HG03025 (cell line): Measurements from ENCODE around the gene ZNF81.
"Not testable (repeated sequence)": the region's sequence is repeated elsewhere in the genome, so short reads cannot be mapped to it uniquely, and the experiment has no call there.

ENCODE experiments used
- ATAC-seq: cut with Tn5 transposase; IDR thresholded peaks from one replicate; pipeline ENCODE4 v1.9.1; 2021; ENCODE audit warnings: mild to moderate bottlenecking, moderate library complexity; ENCODE audit not compliant: unreplicated experiment, low FRiP score

Gene ZNF81

GRCh38 chrX:47918274-47918673, 81.6 kb downstream of the ZNF81 start:
- no peak for ATAC-seq

GRCh38 chrX:47927212-47927611, 90.5 kb downstream of the ZNF81 start:
- no peak for ATAC-seq

- ATAC-seq = not testable (repeated sequence)
Observed at GRCh38 chrX:47931970-47932369, 95.3 kb downstream of the ZNF81 start.

- ATAC-seq = no peak
Observed at GRCh38 chrX:47933946-47934345, 97.2 kb downstream of the ZNF81 start.

- no peak for ATAC-seq
Observed at GRCh38 chrX:47936224-47936939, 99.7 kb downstream of the ZNF81 start.

GRCh38 chrX:47936940-47937317, 100.2 kb downstream of the ZNF81 start:
- no peak for ATAC-seq

- no peak for ATAC-seq
Observed at GRCh38 chrX:47940448-47940847, 103.7 kb downstream of the ZNF81 start.

GRCh38 chrX:47941423-47941822, 104.7 kb downstream of the ZNF81 start:
- ATAC-seq = no peak

- not testable (repeated sequence) for ATAC-seq
Observed at GRCh38 chrX:47955295-47955694, 118.6 kb downstream of the ZNF81 start.

GRCh38 chrX:47956016-47956415, 119.3 kb downstream of the ZNF81 start:
- ATAC-seq = no peak

GRCh38 chrX:47958206-47958605, 121.5 kb downstream of the ZNF81 start:
- not testable (repeated sequence) for ATAC-seq

- ATAC-seq = no peak
Observed at GRCh38 chrX:47958761-47959342, 122.2 kb downstream of the ZNF81 start.

GRCh38 chrX:47960406-47960805, 123.7 kb downstream of the ZNF81 start:
- no peak for ATAC-seq

- ATAC-seq = not testable (repeated sequence)
Observed at GRCh38 chrX:47961830-47962229, 125.1 kb downstream of the ZNF81 start.

- ATAC-seq = not testable (repeated sequence)
Observed at GRCh38 chrX:47965526-47965925, 128.8 kb downstream of the ZNF81 start.
